Spleen (tissue), 11 donors: ENCODE data around the gene TXNDC8. TPM values are rescaled to one million over a fixed set of nuclear protein-coding genes. Genes with fewer than 3 reads are reported as not detected.

Experiments used
- DNase-seq: peaks from one replicate; pipeline ENCODE4 v3.0.0-alpha.2; 2020
- H3K27ac ChIP-seq, 8 donors: fragments of 200-600 bp; sonication (generic) in 7 of 8; 1 replicate in 4 of 8; 2 replicates in 4 of 8; pipeline versions ENCODE4 v1.5.0 to v1.8.0; 2016 to 2021; ENCODE audit warnings: inconsistent platforms in 4 of 8, mild to moderate bottlenecking in 4 of 8, moderate library complexity in 1 of 8
- H3K27me3 ChIP-seq, 7 donors: fragments of 200-600 bp; sonication (generic) in 6 of 7; replicated peaks in 1 of 7; 1 replicate in 4 of 7; 2 replicates in 3 of 7; pipeline versions ENCODE4 v1.5.0 to v1.8.0; 2016 to 2021; ENCODE audit warnings: inconsistent platforms in 3 of 7, mild to moderate bottlenecking in 1 of 7
- H3K36me3 ChIP-seq, 6 donors: fragments of 200-600 bp; sonication (generic) in 5 of 6; 1 replicate in 4 of 6; 2 replicates in 2 of 6; pipeline versions ENCODE4 v1.5.0 to v1.8.0; 2016 to 2021; ENCODE audit warnings: inconsistent platforms in 2 of 6
- H3K4me1 ChIP-seq, 6 donors: fragments of 200-600 bp; sonication (generic) in 5 of 6; 1 replicate in 3 of 6; 2 replicates in 3 of 6; pipeline versions ENCODE4 v1.5.0 to v1.8.0; 2016 to 2021; ENCODE audit warnings: inconsistent platforms in 3 of 6
- H3K4me3 ChIP-seq, 8 donors: fragments of 200-600 bp; sonication (generic) in 7 of 8; 1 replicate in 4 of 8; 2 replicates in 4 of 8; pipeline versions ENCODE4 v1.5.0 to v1.8.0; 2016 to 2021; ENCODE audit warnings: inconsistent platforms in 4 of 8, mild to moderate bottlenecking in 4 of 8, moderate library complexity in 2 of 8
- H3K9me3 ChIP-seq, 8 donors: fragments of 200-600 bp; sonication (generic) in 7 of 8; 1 replicate in 4 of 8; 2 replicates in 4 of 8; pipeline versions ENCODE4 v1.5.0 to v1.8.0; 2016 to 2021; ENCODE audit warnings: inconsistent platforms in 4 of 8
- CTCF ChIP-seq, 11 experiments: fragments of 200-600 bp in 7 of 11; fragments of 450-650 bp in 4 of 11; sonication (generic) in 4 of 11; IDR thresholded peaks in 8 of 11; conservative IDR thresholded peaks in 3 of 11; 1 replicate in 7 of 11; 2 replicates in 4 of 11; pipeline versions ENCODE4 v1.4.0 to v1.8.0; 2016 to 2021; ENCODE audit warnings: antibody characterized with exemption in 11 of 11, inconsistent platforms in 4 of 11, mild to moderate bottlenecking in 1 of 11
- POLR2A ChIP-seq, 3 donors: fragments of 450-650 bp; IDR thresholded peaks; one replicate each; pipeline ENCODE4 v1.5.1; 2017; ENCODE audit warnings: antibody characterized with exemption in 3 of 3, mild to moderate bottlenecking in 1 of 3
- POLR2AphosphoS5 ChIP-seq, 3 donors: sonication (generic); formaldehyde crosslinking; IDR thresholded peaks; one replicate each; pipeline ENCODE4 v1.5.1; 2017; ENCODE audit warnings: antibody characterized with exemption in 3 of 3
- WGBS, 5 donors: extraction: QIAGEN DNeasy Blood & Tissue Kit in 3 of 5; methylation state at CpG; one replicate each; pipeline versions ENCODE4 v1.1.5 to v1.1.7; 2013 to 2018; 5-methylcytosine and 5-hydroxymethylcytosine counted together
- intact Hi-C: fragments of 100-400 bp; cut with DNase I; formaldehyde crosslinking; loops from one replicate; pipeline ENCODE4 v1.15.0; 2023; ENCODE audit warnings: low total_unique reads
- polyA plus RNA-seq, 3 donors: library from polyadenylated mRNA; stranded (reverse); fragments of 200-250 nt; gene quantifications; one replicate each; pipeline ENCODE4 v1.2.1, GENCODE V29; 2013
- total RNA-seq, 7 donors: library from RNA; depleted of rRNA in 3 of 7; stranded (reverse); fragments of >200 nt in 3 of 7; fragmentation: NEBNext Ultra II Directional in 4 of 7; extraction: Animal tissue kit (Norgen Biotek cat#: 25700) in 4 of 7; gene quantifications; one replicate each; pipeline versions ENCODE4 v1.1.0 to v1.2.1, GENCODE V29; 2016 to 2021
- donor health status: healthy with polysubstance abuse.
- donor health status: DM: no; HTN: no; CAD: no; lungs with moderate emphysema.
- donor health status: DM: no; HTN: no; CAD: no.
- donor health status: Bipolar disorder and iron deficiency.
- donor health status: healthy.
- donor health status: DM: no; HTN: no; CAD: no.
- donor health status: DM: yes; HTN: yes; CAD: no.

Gene TXNDC8
- total and polyA plus RNA-seq, 10 donors = not detected

DNA sequence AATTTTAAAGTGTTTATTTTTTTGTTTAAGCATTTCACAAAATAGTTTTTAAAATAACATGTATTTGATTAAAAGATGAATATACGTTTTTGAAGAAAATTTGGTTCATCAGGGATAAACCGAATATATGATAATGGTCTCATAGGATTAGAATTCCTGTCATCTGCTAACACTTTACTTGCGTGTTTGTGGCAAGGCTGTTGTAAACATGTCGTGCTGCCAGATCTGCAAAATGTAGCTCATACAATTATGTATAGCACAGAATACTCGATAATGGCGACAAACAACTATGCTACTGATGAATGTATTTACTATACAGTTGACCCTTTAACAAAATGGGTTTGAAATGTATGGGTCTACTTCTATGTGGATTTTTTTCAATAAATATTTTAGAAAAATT is 7.2 kb upstream of the TXNDC8 start:
- Histone ChIP-seq H3K4me1 (no peaks in the 10 kb centered on the region), H3K36me3 (no peaks in the 10 kb centered on the region), H3K27ac (no peak overlapping the region), H3K4me3 (no peak overlapping the region), H3K27me3 (no peaks in the 10 kb centered on the region), H3K9me3 (no peaks in the 10 kb centered on the region)
- no peak for DNase-seq
- intact Hi-C loops = no loop called here
- 87 to 98% (median 94%) methylated on average over 6 of the region's 6 CpGs for WGBS, 5 donors
- TF ChIP-seq CTCF (IDR thresholded peaks at IDR 0.05 in 8 of 11, conservative IDR thresholded peaks at IDR 0.05 in 3 of 11) (no peak), POLR2A (IDR thresholded peaks at IDR 0.05) (no peak), POLR2AphosphoS5 (IDR thresholded peaks at IDR 0.05) (no peak)

DNA sequence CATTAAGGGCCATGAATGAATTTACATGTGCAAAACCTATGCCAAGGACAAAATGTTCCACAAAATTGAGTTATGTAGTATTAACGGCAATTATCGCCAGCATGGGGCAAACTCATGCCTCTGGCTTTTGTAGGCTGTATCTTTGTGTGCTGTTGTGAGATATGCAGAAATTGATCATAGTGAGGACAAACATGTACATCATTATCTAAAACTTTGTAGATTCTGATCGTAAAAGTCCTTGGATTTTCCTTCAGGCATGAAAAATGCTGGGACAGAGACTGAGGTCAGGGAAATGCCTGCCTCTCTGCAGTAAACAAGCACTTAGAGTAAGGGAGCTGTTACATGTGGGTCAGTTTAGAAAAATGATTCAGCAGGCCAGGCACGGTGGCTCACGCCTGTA is 5.9 kb upstream of the TXNDC8 start:
- intact Hi-C loops = no loop called here
- Histone ChIP-seq H3K9me3 (no peaks in the 10 kb centered on the region), H3K27ac (no peak overlapping the region), H3K36me3 (no peaks in the 10 kb centered on the region), H3K4me1 (no peaks in the 10 kb centered on the region), H3K4me3 (no peak overlapping the region), H3K27me3 (no peaks in the 10 kb centered on the region)
- 90 to 94% (median 91%) methylated on average over 5 of the region's 5 CpGs for WGBS, 5 donors
- no peak for DNase-seq
- TF ChIP-seq POLR2AphosphoS5 (IDR thresholded peaks at IDR 0.05) = no peak
- no peak for TF ChIP-seq POLR2A (IDR thresholded peaks at IDR 0.05)
- no peak for TF ChIP-seq CTCF (IDR thresholded peaks at IDR 0.05 in 8 of 11, conservative IDR thresholded peaks at IDR 0.05 in 3 of 11)

DNA sequence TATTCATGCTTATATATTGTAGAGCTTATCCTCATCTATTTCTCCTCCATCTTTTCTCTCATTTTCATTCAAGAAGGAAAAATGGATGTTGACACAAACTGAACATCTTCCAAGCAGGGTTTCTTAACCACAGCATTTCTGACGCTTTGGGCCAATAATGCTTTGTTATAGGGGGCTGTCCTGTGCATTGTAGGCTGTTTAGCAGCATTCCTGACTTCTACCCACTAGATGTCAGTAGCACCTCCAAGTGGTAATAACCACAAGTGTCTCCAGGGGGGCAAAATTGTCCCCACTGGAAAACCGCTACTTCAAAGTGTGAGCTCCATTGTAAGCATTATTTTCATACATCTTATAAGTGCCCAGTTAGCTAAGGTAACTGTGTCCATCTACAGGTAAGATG is 2.6 kb upstream of the TXNDC8 start:
- 41 to 71% (median 62%) methylated on average over 1 to 2 of the region's 2 CpGs for WGBS, 5 donors
- no peaks in the 10 kb centered on the region for H3K9me3 ChIP-seq
- no peak overlapping the region for H3K4me3 ChIP-seq
- TF ChIP-seq CTCF (IDR thresholded peaks at IDR 0.05 in 8 of 11, conservative IDR thresholded peaks at IDR 0.05 in 3 of 11) = no peak
- no peak for TF ChIP-seq POLR2A (IDR thresholded peaks at IDR 0.05)
- no peak for TF ChIP-seq POLR2AphosphoS5 (IDR thresholded peaks at IDR 0.05)
- H3K4me1 ChIP-seq = no peaks in the 10 kb centered on the region
- no peak overlapping the region for H3K27ac ChIP-seq
- intact Hi-C loops = no loop called here
- H3K27me3 ChIP-seq = no peaks in the 10 kb centered on the region
- H3K36me3 ChIP-seq = no peaks in the 10 kb centered on the region
- no peak for DNase-seq

- intact Hi-C loops = no loop called here
- WGBS, 5 donors = 79 to 92% (median 87%) methylated on average over 1 of the region's 1 CpG
- Histone ChIP-seq H3K9me3 (no peaks in the 10 kb centered on the region), H3K4me3 (no peak overlapping the region), H3K27me3 (no peaks in the 10 kb centered on the region), H3K27ac (no peak overlapping the region), H3K4me1 (no peaks in the 10 kb centered on the region), H3K36me3 (no peaks in the 10 kb centered on the region)
- TF ChIP-seq POLR2A (IDR thresholded peaks at IDR 0.05) (no peak), POLR2AphosphoS5 (IDR thresholded peaks at IDR 0.05) (no peak), CTCF (IDR thresholded peaks at IDR 0.05 in 8 of 11, conservative IDR thresholded peaks at IDR 0.05 in 3 of 11) (no peak)
- no peak for DNase-seq
Observed at GRCh38 chr9:110338143-110338542, 480 bp upstream of the TXNDC8 start.
